A549 (cell line): ENCODE results near the gene CACNA1C. TPM values are rescaled to one million over a fixed set of nuclear protein-coding genes. Genes with fewer than 3 reads are reported as not detected.

Experiments
- ATAC-seq, 2 experiments: fragments of 200-7000 bp in 1 of 2; fragments of >200 bp in 1 of 2; cut with Nextera tagmentation in 1 of 2; cut with Tn5 transposase in 1 of 2; 3 replicates each; pipeline versions ENCODE4 v1.8.0 to v1.9.1; 2018 to 2020; ENCODE audit warnings: mild to moderate bottlenecking in 1 of 2, moderate library complexity in 1 of 2
- CTCF ChIA-PET: fragments of 300-600 bp; sonication (Branson Sonifier 250); formaldehyde crosslinking; extraction: SDS; loops from one replicate; lab custom pipeline; 2021; ENCODE audit warnings: antibody characterized with exemption, inconsistent platforms; lab: Yijun Ruan, JAX
- POLR2A ChIA-PET: fragments of 350-600 bp; formaldehyde crosslinking; extraction: SDS; loops from one replicate; lab custom pipeline; 2021; ENCODE audit warnings: antibody characterized with exemption, inconsistent platforms; lab: Yijun Ruan, JAX
- DNase-seq, 2 experiments: peaks; one replicate each; pipeline versions ENCODE4 v3.0.0 to v3.0.0-alpha.2; 2011 to 2016; ENCODE audit warnings: low read depth in 1 of 2, low spot score in 1 of 2
- FAIRE-seq: peaks from 2 replicates; lab custom pipeline; 2011; peaks lifted over from hg19 to GRCh38; lab: Jason Lieb, UNC
- H3K27ac ChIP-seq, 2 experiments: fragments of >200 bp; sonication (Bioruptor Twin); formaldehyde crosslinking; 3 replicates each; pipeline ENCODE4 v1.5.1; 2016 to 2017
- H3K4me1 ChIP-seq: fragments of >200 bp; sonication (Bioruptor Twin); formaldehyde crosslinking; 3 replicates; pipeline ENCODE4 v1.6.1; 2016
- H3K4me2 ChIP-seq: fragments of >200 bp; sonication (Bioruptor Twin); formaldehyde crosslinking; 3 replicates; pipeline ENCODE4 v1.6.1; 2016
- H3K4me3 ChIP-seq: fragments of >200 bp; sonication (Bioruptor Twin); formaldehyde crosslinking; 3 replicates; pipeline ENCODE4 v1.5.1; 2016
- H3K9me3 ChIP-seq: fragments of >200 bp; sonication (Bioruptor Twin); formaldehyde crosslinking; 3 replicates; pipeline ENCODE4 v1.6.1; 2016
- BCL3 ChIP-seq: fragments of >200 bp; sonication (Bioruptor Twin); formaldehyde crosslinking; IDR thresholded peaks from 3 replicates; pipeline ENCODE4 v1.6.1; 2016
- BHLHE40 ChIP-seq: IDR thresholded peaks from 2 replicates; pipeline ENCODE4 v1.6.1; 2012; ENCODE audit warnings: low read depth, low read length, inconsistent platforms
- CTCF ChIP-seq: fragments of >200 bp; sonication (Bioruptor Twin); formaldehyde crosslinking; IDR thresholded peaks from 3 replicates; pipeline ENCODE4 v1.5.1; 2016
- E2F6 ChIP-seq: IDR thresholded peaks from 2 replicates; pipeline ENCODE4 v1.6.1; 2012; ENCODE audit warnings: low read depth, borderline replicate concordance
- EHF ChIP-seq: fragments of 250-450 bp; sonication (Bioruptor Pico); IDR thresholded peaks from 2 replicates; pipeline ENCODE4 v1.5.0; 2020; ENCODE audit warnings: mild to moderate bottlenecking
- ELK1 ChIP-seq: fragments of 150-350 bp; IDR thresholded peaks from 2 replicates; pipeline ENCODE4 v1.6.1; 2014; ENCODE audit warnings: low read depth, mild to moderate bottlenecking, low read length
- EP300 ChIP-seq, 2 experiments: fragments of >200 bp; sonication (Bioruptor Twin); formaldehyde crosslinking; IDR thresholded peaks; 2 replicates in 1 of 2; 3 replicates in 1 of 2; pipeline ENCODE4 v1.6.1; 2016 to 2017
- ESRRA ChIP-seq: fragments of 150-350 bp; IDR thresholded peaks from 2 replicates; pipeline ENCODE4 v1.6.1; 2014; ENCODE audit warnings: mild to moderate bottlenecking, low read length, borderline replicate concordance
- FOSL2 ChIP-seq, 2 experiments: fragments of 450-650 bp in 1 of 2; fragments of >200 bp in 1 of 2; sonication (Bioruptor Twin) in 1 of 2; formaldehyde crosslinking; IDR thresholded peaks; 2 replicates each; pipeline versions ENCODE4 v1.5.0 to v1.6.1; 2016 to 2020; ENCODE audit warnings: mild to moderate bottlenecking in 1 of 2, moderate library complexity in 1 of 2
- HES2 ChIP-seq: fragments of >200 bp; sonication (Bioruptor Twin); formaldehyde crosslinking; IDR thresholded peaks from 2 replicates; pipeline ENCODE4 v1.6.1; 2016
- HEYL ChIP-seq: fragments of 250-450 bp; sonication (Bioruptor Pico); IDR thresholded peaks from 2 replicates; pipeline ENCODE4 v1.8.0; 2021; ENCODE audit warnings: mild to moderate bottlenecking, moderate library complexity
- HOXA7 ChIP-seq: fragments of 250-450 bp; sonication (Bioruptor Pico); IDR thresholded peaks from 2 replicates; pipeline ENCODE4 v1.5.0; 2020; ENCODE audit warnings: mild to moderate bottlenecking, moderate library complexity
- HOXB13 ChIP-seq: fragments of 250-450 bp; sonication (Bioruptor Pico); IDR thresholded peaks from 2 replicates; pipeline ENCODE4 v1.5.0; 2020; ENCODE audit warnings: low read depth, mild to moderate bottlenecking, moderate library complexity
- JUN ChIP-seq, 2 experiments: fragments of >200 bp; sonication (Bioruptor Twin); formaldehyde crosslinking; IDR thresholded peaks; 2 replicates in 1 of 2; 3 replicates in 1 of 2; pipeline ENCODE4 v1.6.1; 2016 to 2017
- JUNB ChIP-seq: fragments of >200 bp; sonication (Bioruptor Twin); formaldehyde crosslinking; IDR thresholded peaks from 2 replicates; pipeline ENCODE4 v1.6.1; 2016
- KDM5A ChIP-seq: fragments of 200-600 bp; sonication (generic); IDR thresholded peaks from 2 replicates; pipeline ENCODE4 v1.6.1; 2016; ENCODE audit warnings: antibody characterized with exemption, mild to moderate bottlenecking
- MAX ChIP-seq: IDR thresholded peaks from 2 replicates; pipeline ENCODE4 v1.6.1; 2012
- MYC ChIP-seq: IDR thresholded peaks from 2 replicates; pipeline ENCODE4 v1.6.1; 2012; ENCODE audit warnings: mild to moderate bottlenecking, inconsistent platforms, low read length, improper control_type of control experiment, borderline replicate concordance
- NFE2L2 ChIP-seq: fragments of 150-350 bp; conservative IDR thresholded peaks from 2 replicates; pipeline ENCODE4 v1.6.1; 2014; ENCODE audit warnings: low read length
- NR3C1 ChIP-seq: fragments of >200 bp; sonication (Bioruptor Twin); formaldehyde crosslinking; IDR thresholded peaks from 3 replicates; pipeline ENCODE4 v1.6.1; 2017
- POLR2A ChIP-seq: IDR thresholded peaks from 2 replicates; pipeline ENCODE4 v1.6.1; 2012; ENCODE audit warnings: mild to moderate bottlenecking, low read length
- RAD21 ChIP-seq, 2 experiments: fragments of >200 bp in 1 of 2; sonication (Bioruptor Twin) in 1 of 2; formaldehyde crosslinking in 1 of 2; IDR thresholded peaks in 1 of 2; conservative IDR thresholded peaks in 1 of 2; 2 replicates in 1 of 2; 3 replicates in 1 of 2; pipeline ENCODE4 v1.6.1; 2012 to 2018; ENCODE audit warnings: inconsistent platforms in 1 of 2
- RARB ChIP-seq: fragments of 250-450 bp; sonication (Bioruptor Pico); IDR thresholded peaks from 2 replicates; pipeline ENCODE4 v1.8.0; 2021; ENCODE audit warnings: mild to moderate bottlenecking, moderate library complexity
- SMC3 ChIP-seq: fragments of >200 bp; sonication (Bioruptor Twin); formaldehyde crosslinking; IDR thresholded peaks from 3 replicates; pipeline ENCODE4 v1.6.1; 2018; ENCODE audit warnings: inconsistent platforms
- SREBF2 ChIP-seq: fragments of 450-650 bp; IDR thresholded peaks from 2 replicates; pipeline ENCODE4 v1.6.1; 2014; ENCODE audit warnings: mild to moderate bottlenecking, moderate library complexity
- ZC3H11A ChIP-seq: fragments of 450-650 bp; IDR thresholded peaks from 2 replicates; pipeline ENCODE4 v1.6.1; 2014; ENCODE audit warnings: antibody characterized with exemption, mild to moderate bottlenecking
- WGBS: methylation state at CpG from one replicate; pipeline ENCODE4 v1.1.6; 2017; ENCODE audit errors: missing lambda C conversion rate; 5-methylcytosine and 5-hydroxymethylcytosine counted together
- polyA plus RNA-seq, 4 experiments: library from polyadenylated mRNA; depleted of rRNA in 3 of 4; stranded (reverse); fragments of >200 nt; fragmentation: RNase III in 1 of 4; extraction: RNeasy Plus Mini Kit Qiagen cat#74134 plus additional on column Dnase treatment in 1 of 4; gene quantifications; 2 replicates in 3 of 4; 3 replicates in 1 of 4; pipeline ENCODE4 v1.2.3, GENCODE V29; 2011 to 2017

Gene CACNA1C
- polyA plus RNA-seq, 2 of the 4 experiments (the other 2 are of a cell fraction), result not detected

- POLR2A ChIA-PET, result no interaction called here
Observed at GRCh38 chr12:2475984-2476383, 423.2 kb downstream of the CACNA1C start.

GRCh38 chr12:2477009-2477766 lies 424.4 kb downstream of the CACNA1C start:
- Histone ChIP-seq H3K4me3 (no peak overlapping the region), H3K9me3 (no peaks in the 10 kb centered on the region), H3K27ac (no peak overlapping the region), H3K4me2 (no peak overlapping the region), H3K4me1 (no peaks in the 10 kb centered on the region)
- TF ChIP-seq HES2, result no peak
- TF ChIP-seq MYC, result no peak
- TF ChIP-seq SREBF2, result no peak
- TF ChIP-seq BHLHE40, result no peak
- TF ChIP-seq RAD21 (conservative IDR thresholded peaks at IDR 0.05 in 1 of 2, IDR thresholded peaks at IDR 0.05 in 1 of 2), result no peak
- TF ChIP-seq SMC3, result no peak
- TF ChIP-seq NFE2L2, result no peak
- TF ChIP-seq JUN (IDR thresholded peaks at IDR 0.05), result no peak
- TF ChIP-seq MAX, result no peak
- ChIA-PET POLR2A (no interaction called here), CTCF (no interaction called here)
- no peak for DNase-seq
- no peak for FAIRE-seq
- 2% methylated on average over 8 of the region's 8 CpGs for WGBS
- no peak for ATAC-seq

More at GRCh38 chr12:2475984-2476383, 423.2 kb downstream of the CACNA1C start:
- CTCF ChIA-PET, result no interaction called here
- no peak overlapping the region for H3K27ac ChIP-seq
- TF ChIP-seq HEYL (CRISPR knock-in tag) (no peak), FOSL2 (IDR thresholded peaks at IDR 0.05) (no peak), FOSL2 (CRISPR knock-in tag; IDR thresholded peaks at IDR 0.05) (no peak), EP300 (IDR thresholded peaks at IDR 0.05) (no peak), E2F6 (no peak), JUNB (no peak), ZC3H11A (no peak), RARB (CRISPR knock-in tag) (no peak), SMC3 (no peak), HOXA7 (CRISPR knock-in tag) (no peak), ELK1 (no peak), BCL3 (no peak), HOXB13 (CRISPR knock-in tag) (no peak), CTCF (no peak), MAX (no peak), NR3C1 (no peak), EHF (CRISPR knock-in tag) (no peak), KDM5A (no peak), ESRRA (no peak), BHLHE40 (no peak), POLR2A (no peak)
- H3K4me1 ChIP-seq, result no peaks in the 10 kb centered on the region
- H3K9me3 ChIP-seq, result no peaks in the 10 kb centered on the region
- no peak for DNase-seq
- WGBS, result 3% methylated on average over 5 of the region's 5 CpGs
- H3K4me3 ChIP-seq, result no peak overlapping the region
- FAIRE-seq, result no peak
- no peak for ATAC-seq
- no peak overlapping the region for H3K4me2 ChIP-seq
